GM18499 (cell line): Measurements from ENCODE around the gene GDI1.

Source experiments
- ATAC-seq: cut with Tn5 transposase; IDR thresholded peaks from one replicate; pipeline ENCODE4 v1.9.1; 2021; ENCODE audit warnings: moderate number of reproducible peaks; ENCODE audit not compliant: insufficient read depth, unreplicated experiment

Gene GDI1

DNA sequence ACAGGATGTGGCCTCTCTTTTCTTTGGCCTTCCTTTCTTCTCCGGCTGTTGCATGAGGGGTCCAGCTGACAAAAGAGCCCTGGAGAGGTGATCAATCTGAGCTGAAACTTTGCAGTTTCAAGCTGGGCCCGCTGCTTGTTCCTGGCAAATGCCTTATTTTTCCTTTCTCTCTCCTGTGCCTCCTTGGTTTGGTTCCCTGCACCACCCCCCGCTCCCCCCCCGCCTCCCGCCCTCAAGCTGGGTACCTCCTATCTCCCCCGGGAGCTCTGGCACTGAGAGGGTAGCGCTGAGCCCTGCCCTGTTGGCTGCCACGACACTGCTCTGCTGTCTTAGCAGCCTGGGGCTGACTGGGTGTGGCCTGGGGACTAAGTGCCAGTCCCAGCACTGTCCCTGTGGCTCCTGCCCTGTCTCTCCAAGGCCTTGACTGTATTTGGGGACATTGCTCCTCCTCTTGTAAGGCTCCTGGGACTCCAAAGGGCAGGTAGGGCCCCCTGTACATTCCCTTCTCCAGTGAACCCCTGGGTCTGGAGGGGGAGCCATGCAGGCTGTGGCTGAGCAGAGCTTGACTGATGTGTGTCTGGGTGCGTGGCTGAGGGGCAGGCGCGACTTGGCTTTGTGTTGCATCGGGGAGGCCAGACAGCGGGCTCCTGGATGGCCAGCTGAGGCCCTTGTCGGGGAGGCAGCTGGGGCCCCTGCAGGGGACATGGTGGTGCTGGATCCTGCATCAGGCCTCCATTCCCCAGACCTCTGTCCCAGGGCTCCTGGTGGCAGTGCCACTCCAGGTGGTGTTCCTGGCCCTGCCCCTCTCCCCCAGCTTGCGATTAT, 22.2 kb downstream of the GDI1 start:
- ATAC-seq = no peak

DNA sequence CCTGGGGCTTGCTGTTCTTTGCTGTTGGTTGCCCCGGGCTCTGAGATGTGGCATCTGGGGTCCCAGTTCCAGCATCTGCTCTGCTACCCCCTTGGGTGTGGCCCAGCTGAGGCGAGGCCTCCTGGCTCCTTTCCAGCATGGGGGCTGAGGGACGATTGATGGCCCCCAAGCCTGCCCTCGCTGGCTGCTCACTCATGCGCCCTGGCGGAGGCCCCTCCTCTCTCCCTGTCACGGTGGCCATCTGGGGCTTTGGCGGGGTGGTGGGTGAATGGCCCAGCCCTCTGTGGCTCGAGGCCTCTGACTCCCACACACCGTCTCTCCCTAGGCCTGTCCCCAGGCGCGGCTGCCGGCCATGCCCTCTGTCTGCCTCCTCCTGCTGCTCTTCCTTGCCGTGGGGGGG, 22.9 kb downstream of the GDI1 start:
- no peak for ATAC-seq

DNA sequence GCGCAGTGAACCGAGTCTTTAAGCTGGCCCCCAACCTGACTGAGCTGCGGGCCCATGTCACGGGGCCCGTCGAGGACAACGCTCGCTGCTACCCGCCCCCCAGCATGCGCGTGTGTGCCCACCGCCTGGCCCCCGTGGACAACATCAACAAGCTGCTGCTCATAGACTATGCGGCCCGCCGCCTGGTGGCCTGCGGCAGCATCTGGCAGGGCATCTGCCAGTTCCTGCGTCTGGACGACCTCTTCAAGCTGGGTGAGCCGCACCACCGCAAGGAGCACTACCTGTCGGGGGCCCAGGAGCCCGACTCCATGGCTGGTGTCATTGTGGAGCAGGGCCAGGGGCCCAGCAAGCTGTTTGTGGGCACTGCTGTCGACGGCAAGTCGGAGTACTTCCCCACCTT, 23.4 kb downstream of the GDI1 start:
- ATAC-seq = no peak

DNA sequence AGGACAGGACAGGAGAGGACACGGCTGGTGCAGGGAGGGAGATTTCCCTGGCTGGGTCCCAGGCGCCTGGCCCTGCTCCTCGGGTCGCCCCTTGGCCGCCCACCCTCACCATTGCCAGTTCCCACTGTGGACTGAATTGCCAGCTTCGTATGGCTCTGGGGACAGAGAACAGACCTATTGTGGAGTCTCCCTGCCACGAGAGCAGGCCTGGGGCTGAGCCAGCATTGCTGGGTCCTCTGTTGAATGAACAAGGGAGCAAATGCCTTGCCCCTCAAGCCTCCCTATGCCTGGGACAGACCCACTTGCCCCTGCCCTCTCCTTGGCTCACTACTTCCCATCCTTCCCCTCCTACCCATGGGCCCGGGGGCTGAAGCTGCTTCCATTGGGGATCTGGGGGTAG, 25.4 kb downstream of the GDI1 start:
- ATAC-seq = no peak

DNA sequence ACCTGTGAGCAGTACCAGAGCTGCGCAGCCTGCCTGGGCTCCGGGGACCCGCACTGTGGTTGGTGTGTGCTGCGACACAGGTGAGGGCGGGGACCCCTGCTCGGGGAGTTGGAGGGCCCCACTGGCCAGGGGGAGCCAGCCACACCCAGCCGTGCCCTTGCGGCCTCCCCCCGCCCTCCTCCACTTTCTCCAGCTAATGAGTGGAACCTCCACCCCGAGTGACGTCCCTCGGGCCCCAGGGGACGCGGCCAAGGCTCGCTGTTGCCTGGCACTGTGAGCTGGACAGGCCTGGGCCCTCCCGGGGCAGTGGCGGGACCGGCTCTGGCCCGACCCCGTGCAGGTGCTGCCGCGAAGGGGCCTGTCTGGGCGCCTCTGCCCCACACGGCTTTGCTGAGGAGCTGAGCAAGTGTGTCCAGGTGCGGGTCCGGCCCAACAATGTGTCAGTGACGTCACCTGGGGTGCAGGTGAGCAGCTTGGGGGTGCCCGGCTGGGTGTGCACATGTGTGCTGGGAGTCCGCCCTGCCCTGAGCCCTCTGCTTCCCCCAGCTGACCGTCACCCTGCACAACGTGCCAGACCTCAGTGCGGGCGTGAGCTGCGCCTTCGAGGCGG, 26.8 kb downstream of the GDI1 start:
- ATAC-seq = no peak

DNA sequence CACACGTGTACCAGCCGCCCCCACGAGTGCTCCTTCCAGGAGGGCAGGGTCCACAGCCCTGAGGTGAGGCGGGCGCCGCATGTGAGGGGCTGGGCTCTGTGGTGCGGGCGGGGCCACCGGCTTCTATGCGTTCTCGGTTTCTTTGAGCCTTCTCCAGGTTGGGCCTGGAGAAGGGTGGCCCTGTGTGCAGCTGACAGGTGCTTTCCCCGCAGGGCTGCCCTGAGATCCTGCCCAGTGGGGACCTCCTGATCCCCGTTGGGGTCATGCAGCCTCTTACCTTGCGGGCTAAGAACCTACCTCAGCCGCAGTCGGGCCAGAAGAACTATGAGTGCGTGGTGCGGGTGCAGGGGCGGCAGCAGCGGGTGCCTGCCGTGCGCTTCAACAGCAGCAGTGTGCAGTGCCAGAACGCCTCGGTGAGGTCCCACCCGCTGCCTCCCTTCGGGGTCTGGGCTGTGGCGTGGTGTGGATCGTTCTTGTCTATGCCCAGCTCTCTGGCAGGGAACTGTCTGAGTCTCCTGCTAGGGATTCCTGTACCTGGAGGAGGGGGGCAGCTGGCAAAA, 27.9 kb downstream of the GDI1 start:
- no peak for ATAC-seq

DNA sequence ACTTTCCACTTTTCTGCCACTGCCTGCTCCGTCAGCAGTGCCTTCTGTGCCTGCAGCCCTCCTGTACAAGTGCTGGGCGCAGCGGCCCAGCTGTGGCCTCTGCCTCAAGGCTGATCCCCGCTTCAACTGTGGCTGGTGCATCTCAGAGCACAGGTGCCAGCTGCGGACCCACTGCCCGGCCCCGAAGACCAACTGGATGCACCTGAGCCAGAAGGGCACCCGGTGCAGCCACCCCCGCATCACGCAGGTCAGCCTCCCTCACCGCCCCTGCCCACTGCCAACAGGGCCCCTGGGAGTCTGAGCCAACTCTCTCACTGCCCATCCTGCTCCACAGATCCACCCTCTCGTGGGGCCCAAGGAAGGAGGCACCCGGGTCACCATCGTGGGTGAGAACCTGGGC, 28.6 kb downstream of the GDI1 start:
- no peak for ATAC-seq

DNA sequence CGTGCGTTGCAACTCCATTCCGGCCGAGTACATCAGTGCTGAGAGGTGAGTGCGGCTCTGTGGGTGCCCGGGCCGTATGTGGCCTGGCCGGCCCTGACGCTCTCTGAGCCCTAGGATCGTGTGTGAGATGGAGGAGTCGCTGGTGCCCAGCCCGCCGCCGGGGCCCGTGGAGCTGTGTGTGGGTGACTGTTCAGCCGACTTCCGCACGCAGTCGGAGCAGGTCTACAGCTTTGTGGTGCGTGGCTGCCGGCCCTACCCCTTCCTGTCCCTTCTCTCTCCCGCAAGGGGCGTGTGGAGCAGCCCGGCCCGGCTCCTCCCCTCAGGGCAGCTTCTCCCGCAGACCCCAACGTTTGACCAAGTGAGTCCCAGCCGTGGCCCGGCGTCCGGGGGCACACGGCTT, 29.1 kb downstream of the GDI1 start:
- ATAC-seq = no peak

DNA sequence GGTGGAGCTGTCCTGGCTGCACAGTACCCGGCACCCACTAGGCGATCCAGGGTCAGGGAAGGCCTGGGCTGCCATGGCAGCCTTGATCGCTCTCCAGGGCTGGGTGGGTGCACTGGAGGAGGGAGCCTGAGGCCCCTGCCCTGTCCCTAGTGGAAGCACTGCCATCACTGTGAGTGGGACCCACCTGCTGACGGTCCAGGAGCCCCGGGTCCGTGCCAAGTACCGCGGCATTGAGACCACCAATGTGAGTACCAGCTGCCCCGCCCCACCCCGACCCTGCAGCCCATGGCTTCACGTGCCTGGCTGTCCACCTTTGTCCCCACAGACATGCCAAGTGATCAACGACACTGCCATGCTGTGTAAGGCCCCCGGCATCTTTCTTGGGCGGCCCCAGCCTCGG, 30.0 kb downstream of the GDI1 start:
- ATAC-seq = no peak

DNA sequence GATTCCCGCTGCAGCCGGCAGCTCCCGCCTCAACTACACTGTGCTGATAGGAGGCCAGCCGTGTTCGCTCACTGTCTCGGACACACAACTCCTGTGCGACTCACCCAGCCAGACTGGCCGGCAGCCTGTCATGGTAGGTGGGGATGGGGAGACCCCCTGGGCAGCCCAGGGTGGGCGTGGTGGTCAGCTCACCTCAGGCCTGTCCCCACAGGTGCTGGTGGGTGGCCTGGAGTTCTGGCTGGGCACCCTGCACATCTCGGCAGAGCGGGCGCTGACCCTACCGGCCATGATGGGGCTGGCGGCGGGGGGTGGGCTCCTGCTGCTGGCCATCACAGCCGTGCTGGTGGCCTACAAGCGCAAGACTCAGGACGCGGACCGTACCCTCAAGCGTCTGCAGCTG, 30.6 kb downstream of the GDI1 start:
- no peak for ATAC-seq

DNA sequence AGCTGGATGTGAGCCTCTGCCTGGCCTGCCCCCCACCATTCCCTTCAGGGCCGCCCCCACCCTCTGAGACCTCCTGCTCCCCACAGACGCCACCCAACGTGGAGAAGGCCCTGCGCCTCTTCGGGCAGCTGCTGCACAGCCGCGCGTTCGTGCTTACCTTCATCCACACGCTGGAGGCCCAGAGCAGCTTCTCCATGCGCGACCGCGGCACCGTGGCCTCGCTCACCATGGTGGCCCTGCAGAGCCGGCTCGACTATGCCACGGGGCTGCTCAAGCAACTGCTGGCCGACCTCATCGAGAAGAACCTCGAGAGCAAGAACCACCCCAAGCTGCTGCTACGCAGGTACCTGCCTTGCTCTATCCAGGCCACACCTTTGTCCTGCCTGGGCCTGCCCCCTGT, 31.3 kb downstream of the GDI1 start:
- ATAC-seq = no peak

DNA sequence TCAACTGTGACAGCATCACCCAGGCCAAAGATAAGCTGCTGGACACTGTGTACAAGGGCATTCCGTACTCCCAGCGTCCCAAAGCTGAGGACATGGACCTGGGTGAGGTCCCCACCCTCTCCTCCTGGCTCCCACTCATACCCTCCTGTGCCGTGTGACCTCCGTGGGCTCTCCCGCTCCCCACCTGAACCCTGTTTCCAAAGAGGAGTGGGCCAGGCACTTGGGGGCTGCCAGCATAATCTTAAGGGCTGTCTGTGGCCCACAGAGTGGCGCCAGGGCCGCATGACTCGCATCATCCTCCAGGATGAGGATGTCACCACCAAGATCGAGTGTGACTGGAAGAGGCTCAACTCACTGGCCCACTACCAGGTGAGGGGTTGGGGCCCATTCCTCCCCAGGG, 32.2 kb downstream of the GDI1 start:
- no peak for ATAC-seq

DNA sequence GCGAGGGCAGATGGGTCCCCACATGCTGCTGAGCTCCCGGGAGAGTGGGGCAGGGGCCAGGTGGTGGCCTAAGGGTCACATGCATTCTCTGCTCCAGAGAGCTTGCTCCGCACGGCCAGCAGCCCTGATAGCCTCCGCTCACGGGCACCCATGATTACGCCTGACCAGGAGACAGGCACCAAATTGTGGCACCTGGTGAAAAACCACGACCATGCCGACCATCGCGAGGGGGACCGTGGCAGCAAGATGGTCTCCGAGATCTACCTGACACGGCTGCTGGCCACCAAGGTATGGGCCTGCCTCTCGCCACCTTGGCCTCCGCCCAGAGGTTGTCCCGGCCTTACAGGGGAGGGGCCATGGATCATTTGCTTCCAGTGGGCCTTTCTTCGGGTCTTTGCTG, 32.9 kb downstream of the GDI1 start:
- ATAC-seq = no peak

DNA sequence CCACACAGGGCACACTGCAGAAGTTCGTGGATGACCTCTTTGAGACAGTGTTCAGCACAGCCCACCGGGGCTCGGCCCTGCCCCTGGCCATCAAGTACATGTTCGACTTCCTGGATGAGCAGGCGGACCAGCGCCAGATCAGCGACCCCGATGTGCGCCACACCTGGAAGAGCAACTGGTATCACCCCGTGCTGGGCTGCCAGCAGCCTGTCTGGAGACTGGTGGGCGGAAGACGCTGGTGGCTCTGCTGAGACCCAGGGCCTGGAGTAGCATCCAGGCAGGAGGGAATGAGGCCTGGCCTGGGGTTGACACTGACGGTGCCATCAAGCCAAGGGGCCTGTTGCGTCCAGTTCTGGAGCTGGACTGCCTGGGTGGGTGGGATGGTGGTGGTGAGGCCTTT, 33.5 kb downstream of the GDI1 start:
- ATAC-seq = no peak

DNA sequence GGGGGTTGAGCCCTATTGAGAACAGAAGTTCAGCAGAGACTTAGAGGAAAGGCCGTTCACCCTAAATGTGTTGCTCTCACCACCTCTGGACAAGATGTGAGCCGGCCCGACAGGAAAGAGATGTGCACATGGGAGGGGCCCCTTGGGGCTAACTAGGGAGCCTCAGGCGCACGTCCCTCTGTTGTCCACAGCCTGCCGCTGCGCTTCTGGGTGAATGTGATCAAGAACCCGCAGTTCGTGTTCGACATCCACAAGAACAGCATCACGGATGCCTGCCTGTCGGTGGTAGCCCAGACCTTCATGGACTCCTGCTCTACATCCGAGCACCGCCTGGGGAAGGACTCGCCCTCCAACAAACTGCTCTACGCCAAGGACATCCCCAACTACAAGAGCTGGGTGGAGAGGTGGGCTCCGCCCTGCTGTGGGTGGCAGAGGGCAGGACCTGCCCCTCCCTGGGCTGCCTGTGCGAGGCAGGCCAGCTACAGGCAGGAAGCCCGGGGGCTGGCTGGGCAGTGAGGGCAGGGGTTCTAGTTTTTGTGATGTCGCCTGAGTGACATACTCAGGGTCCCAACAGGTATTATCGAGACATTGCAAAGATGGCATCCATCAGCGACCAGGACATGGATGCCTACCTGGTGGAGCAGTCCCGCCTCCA, 34.1 kb downstream of the GDI1 start:
- no peak for ATAC-seq

DNA sequence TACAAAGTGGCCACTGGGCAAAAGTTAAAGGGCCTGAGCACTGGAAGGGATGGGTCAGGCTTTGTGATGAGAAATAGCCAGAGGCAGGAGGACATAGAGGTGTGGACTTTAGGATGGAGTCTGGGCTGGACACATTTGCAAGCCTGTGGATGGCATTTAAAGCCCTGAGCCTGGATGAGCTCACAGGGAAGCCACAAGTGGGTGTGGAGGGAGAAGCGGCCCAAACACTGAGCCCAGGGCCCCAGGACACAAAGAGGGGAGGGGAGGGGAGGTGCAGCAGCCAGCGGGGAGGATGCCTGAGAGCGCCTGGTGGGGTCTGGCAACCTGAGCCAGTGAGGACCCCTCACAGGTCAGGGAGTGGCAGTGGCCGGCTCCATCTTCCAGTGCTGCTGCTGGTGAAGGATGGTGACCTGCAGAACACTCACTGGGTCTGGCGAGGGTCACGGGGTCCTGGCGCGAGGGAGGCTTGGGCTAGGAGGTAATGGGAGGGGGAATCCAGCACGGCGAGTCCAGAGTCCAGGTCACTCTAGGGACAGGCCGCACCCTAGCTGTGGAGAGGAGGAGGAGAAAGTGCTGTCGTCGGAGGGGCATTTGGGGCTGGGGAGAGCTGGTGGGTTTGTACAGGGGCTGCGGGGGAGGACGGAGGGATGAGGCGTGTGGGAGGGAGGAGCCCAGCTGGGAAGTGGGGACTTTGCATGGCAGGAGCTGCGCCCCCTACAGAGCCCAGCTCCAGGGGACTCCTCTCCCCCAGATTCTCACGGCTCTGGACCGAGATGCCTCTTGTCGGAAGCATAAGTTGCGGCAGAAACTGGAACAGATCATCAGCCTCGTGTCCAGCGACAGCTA, 35.1 kb downstream of the GDI1 start:
- no peak for ATAC-seq

DNA sequence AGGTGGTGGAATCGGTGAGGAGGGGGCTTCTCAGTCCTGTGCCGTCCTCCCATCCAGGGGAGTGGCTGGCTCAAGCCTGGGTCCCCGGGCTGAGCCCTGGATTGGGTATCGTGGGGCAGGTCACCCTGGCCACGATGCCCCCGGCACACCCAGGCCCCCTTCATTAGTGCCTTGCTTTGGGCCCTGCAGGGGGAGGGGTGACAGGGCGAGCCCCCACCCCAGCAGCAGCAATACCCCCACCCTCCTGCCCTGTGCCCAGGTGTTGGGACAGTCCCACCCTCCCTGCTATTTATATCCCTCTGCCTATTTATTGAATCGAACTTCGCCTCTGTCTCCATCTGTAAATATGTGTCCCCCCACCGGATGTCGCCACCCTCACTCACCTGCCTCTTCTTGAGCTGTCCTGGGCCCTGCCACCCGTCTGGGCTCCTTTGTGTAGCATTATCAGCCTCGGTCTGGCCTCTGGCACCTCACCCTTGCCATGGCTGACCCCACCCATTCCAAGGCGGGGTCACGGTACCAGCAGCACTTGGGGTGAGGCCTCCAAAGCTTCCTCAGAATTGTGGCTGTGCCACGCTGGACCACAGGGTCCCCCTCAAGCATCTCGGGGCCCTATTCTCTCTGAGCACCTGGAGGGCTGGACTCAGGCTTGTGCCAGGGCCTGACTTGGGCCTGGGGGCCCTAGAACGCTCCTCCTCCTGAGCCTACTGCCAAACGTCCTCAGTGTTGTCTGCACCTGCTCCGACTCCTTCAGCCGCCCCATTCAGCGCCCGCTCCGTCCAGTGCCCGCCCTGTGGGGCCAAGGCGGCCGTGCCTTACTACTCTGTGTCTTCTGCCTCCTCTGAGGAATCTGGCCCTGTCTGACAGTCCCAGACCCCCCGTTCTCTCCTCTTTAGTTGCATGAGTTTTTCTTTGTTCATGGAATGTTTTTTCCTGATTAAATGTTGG, 36.0 kb downstream of the GDI1 start:
- ATAC-seq = no peak

DNA sequence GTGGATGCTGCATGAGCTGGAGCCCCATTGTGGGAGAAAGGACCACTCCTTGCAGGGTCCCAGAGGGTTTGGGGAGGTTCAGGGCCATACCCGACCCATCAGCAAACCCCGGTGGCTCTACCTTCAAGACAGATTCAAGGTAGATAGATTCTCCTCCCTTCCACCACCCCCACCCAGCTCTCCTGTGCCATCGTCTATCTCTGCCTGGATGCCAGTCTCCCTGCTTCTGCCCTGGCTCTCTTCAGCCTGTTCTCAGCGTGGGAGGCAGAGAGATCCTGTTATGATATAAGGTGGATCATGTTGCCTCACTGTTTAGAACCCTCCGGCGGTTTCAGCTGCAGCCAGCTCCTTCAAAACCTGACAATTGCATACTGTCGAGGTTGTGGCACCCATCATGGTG, 36.7 kb downstream of the GDI1 start:
- ATAC-seq = no peak

DNA sequence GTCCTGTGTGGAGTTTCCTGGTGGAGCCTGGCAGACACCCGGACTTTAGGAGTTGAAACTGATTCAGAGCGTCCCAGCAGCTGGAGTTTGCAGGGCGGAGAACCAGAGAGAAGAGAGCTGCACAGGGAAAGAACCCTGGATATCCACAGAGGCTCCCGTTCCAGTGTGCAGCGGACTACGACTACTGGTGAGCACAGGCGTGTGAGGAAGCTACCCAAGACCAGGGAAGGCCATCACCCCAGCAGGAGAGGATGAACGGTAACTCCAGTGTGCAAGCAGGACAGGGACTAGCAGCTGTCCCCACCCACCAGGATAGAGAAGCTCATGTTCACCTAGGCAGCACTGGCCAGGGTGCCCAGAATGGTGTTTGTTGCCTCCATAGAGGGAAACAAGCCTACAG, 39.9 kb downstream of the GDI1 start:
- ATAC-seq = no peak
